SU-DHL-6 (cell line): ENCODE measurements around the gene FAM240A.

Source experiments
- EZH2phosphoT487 ChIP-seq: fragments of 200-600 bp; sonication (generic), shearing (Covaris generic); conservative IDR thresholded peaks from 2 replicates; pipeline ENCODE4 v1.6.1; 2018; ENCODE audit warnings: mild to moderate bottlenecking, antibody characterized with exemption, low read length, moderate library complexity, mixed read lengths
- TF ChIP-seq, protein P1 (sequence below): fragments of 200-600 bp; sonication (generic); IDR thresholded peaks from one replicate; pipeline ENCODE4 v1.5.1; 2017; ENCODE audit warnings: antibody characterized with exemption, mild to moderate bottlenecking, low read length, moderate library complexity; ENCODE audit not compliant: insufficient read depth, poor library complexity, severe bottlenecking

DNA sequence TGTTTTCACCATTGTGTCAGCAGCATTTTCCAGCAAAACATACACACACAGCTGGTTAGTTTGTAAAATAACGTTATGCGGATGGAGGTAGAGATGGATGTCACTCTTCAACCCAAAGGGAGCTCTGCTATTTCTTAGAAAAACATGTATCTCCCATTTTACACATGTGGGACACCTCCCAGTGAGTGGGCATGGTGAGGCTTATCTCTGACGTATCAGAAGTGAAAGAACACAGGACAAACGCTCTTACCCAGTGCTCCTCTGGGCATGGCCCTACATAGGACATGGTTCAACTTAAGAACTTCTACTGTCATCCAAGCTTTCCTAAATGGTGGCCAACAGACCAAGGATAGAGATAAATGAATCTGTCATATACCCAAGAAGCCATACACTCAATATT lies 2.1 kb downstream of the FAM240A start:
- TF ChIP-seq, protein P1, sequence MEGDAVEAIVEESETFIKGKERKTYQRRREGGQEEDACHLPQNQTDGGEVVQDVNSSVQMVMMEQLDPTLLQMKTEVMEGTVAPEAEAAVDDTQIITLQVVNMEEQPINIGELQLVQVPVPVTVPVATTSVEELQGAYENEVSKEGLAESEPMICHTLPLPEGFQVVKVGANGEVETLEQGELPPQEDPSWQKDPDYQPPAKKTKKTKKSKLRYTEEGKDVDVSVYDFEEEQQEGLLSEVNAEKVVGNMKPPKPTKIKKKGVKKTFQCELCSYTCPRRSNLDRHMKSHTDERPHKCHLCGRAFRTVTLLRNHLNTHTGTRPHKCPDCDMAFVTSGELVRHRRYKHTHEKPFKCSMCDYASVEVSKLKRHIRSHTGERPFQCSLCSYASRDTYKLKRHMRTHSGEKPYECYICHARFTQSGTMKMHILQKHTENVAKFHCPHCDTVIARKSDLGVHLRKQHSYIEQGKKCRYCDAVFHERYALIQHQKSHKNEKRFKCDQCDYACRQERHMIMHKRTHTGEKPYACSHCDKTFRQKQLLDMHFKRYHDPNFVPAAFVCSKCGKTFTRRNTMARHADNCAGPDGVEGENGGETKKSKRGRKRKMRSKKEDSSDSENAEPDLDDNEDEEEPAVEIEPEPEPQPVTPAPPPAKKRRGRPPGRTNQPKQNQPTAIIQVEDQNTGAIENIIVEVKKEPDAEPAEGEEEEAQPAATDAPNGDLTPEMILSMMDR, result no peak
- TF ChIP-seq EZH2phosphoT487, result no peak
